Right renal pelvis (tissue), 4 donors: Measurements from ENCODE around the gene LRTM2. TPM values are rescaled to one million over a fixed set of nuclear protein-coding genes. Genes with fewer than 3 reads are reported as not detected.

Experiments used
- DNase-seq, 4 donors: peaks; one replicate each; pipeline ENCODE4 v3.0.0-alpha.2; 2013; ENCODE audit warnings: low read depth in 4 of 4, low spot score in 3 of 4, missing footprints in 1 of 4
- polyA plus RNA-seq, 4 donors: library from polyadenylated mRNA; unstranded; fragments of 120-200 nt; gene quantifications; one replicate each; pipeline ENCODE4 v1.2.1, GENCODE V29; 2013; ENCODE audit not compliant: insufficient read length in 4 of 4

The LRTM2 gene
- polyA plus RNA-seq, 4 donors = 0.26 to 0.58 (median 0.44) TPM

GRCh38 chr12:1857086-1857485 lies 36.7 kb downstream of the LRTM2 start:
- DNase-seq = no peak

- DNase-seq = no peak
Measured at GRCh38 chr12:1857821-1858220, 37.5 kb downstream of the LRTM2 start.

- no peak for DNase-seq
Measured at GRCh38 chr12:1858456-1858855, 38.1 kb downstream of the LRTM2 start.

- no peak for DNase-seq
Measured at GRCh38 chr12:1859643-1860042, 39.3 kb downstream of the LRTM2 start.

GRCh38 chr12:1862973-1863372 lies 42.6 kb downstream of the LRTM2 start:
- no peak for DNase-seq

- no peak for DNase-seq
Measured at GRCh38 chr12:1863823-1864222, 43.5 kb downstream of the LRTM2 start.

- no peak for DNase-seq
Measured at GRCh38 chr12:1864456-1864855, 44.1 kb downstream of the LRTM2 start.

GRCh38 chr12:1864867-1865266 lies 44.5 kb downstream of the LRTM2 start:
- DNase-seq = no peak

- DNase-seq = no peak
Measured at GRCh38 chr12:1865284-1865866, 45.0 kb downstream of the LRTM2 start.

- DNase-seq = no peak
Measured at GRCh38 chr12:1869145-1869544, 48.8 kb downstream of the LRTM2 start.

- DNase-seq = no peak
Measured at GRCh38 chr12:1870086-1870485, 49.7 kb downstream of the LRTM2 start.

- no peak for DNase-seq
Measured at GRCh38 chr12:1870998-1871917, 50.9 kb downstream of the LRTM2 start.

- DNase-seq = no peak
Measured at GRCh38 chr12:1872001-1872400, 51.6 kb downstream of the LRTM2 start.

- no peak for DNase-seq
Measured at GRCh38 chr12:1872448-1872847, 52.1 kb downstream of the LRTM2 start.

- DNase-seq = no peak
Measured at GRCh38 chr12:1873531-1874510, 53.5 kb downstream of the LRTM2 start.

GRCh38 chr12:1875608-1876007 lies 55.2 kb downstream of the LRTM2 start:
- DNase-seq = no peak

GRCh38 chr12:1876086-1876485 lies 55.7 kb downstream of the LRTM2 start:
- no peak for DNase-seq

GRCh38 chr12:1877169-1877878 lies 57.0 kb downstream of the LRTM2 start:
- no peak for DNase-seq

GRCh38 chr12:1878214-1878613 lies 57.8 kb downstream of the LRTM2 start:
- no peak for DNase-seq

GRCh38 chr12:1878695-1879094 lies 58.3 kb downstream of the LRTM2 start:
- DNase-seq = no peak
